OCI-LY3 (cell line): ENCODE data around the gene PLXDC2.

Source experiments
- CTCF ChIP-seq: fragments of 200-600, 300-600 bp; sonication (generic); IDR thresholded peaks from 2 replicates; pipeline ENCODE4 v1.5.1; 2014; ENCODE audit warnings: antibody characterized with exemption, low read length, low read depth
- EZH2phosphoT487 ChIP-seq: fragments of 200-600 bp; shearing (Covaris generic); IDR thresholded peaks from 2 replicates; pipeline ENCODE4 v1.6.1; 2018; ENCODE audit warnings: antibody characterized with exemption, mixed run types, low read depth

- TF ChIP-seq CTCF (no peak), EZH2phosphoT487 (no peak)
Measured at GRCh38 chr10:20088061-20088701, 271.9 kb downstream of the PLXDC2 start.
